Activated naive CD4-positive, alpha-beta T cell treated with Interleukin-2 at 50 U/mL for 16 hours (primary cell): ENCODE measurements around the gene LEAP2.

Experiments
- DNase-seq: peaks from one replicate; pipeline ENCODE4 v3.0.0-alpha.2; 2020

Gene LEAP2

GRCh38 chr5:132883261-132883834 lies 9.9 kb downstream of the LEAP2 start:
- peak; percentile 16 for DNase-seq

- DNase-seq = no peak
These were observed 11.1 kb downstream of the LEAP2 start for GRCh38 chr5:132884548-132884947.

GRCh38 chr5:132886064-132886823 lies 12.8 kb downstream of the LEAP2 start:
- no peak for DNase-seq

GRCh38 chr5:132887283-132887682 lies 13.8 kb downstream of the LEAP2 start:
- DNase-seq = no peak

GRCh38 chr5:132889501-132889900 lies 16.0 kb downstream of the LEAP2 start:
- no peak for DNase-seq

GRCh38 chr5:132890817-132891216 lies 17.3 kb downstream of the LEAP2 start:
- DNase-seq = no peak

- no peak for DNase-seq
These were observed 22.3 kb downstream of the LEAP2 start for GRCh38 chr5:132895719-132896305.

- no peak for DNase-seq
These were observed 23.2 kb downstream of the LEAP2 start for GRCh38 chr5:132896685-132897084.

GRCh38 chr5:132898094-132898493 lies 24.6 kb downstream of the LEAP2 start:
- no peak for DNase-seq

- DNase-seq = no peak
These were observed 27.6 kb downstream of the LEAP2 start for GRCh38 chr5:132901036-132901435.

- DNase-seq = no peak
These were observed 28.3 kb downstream of the LEAP2 start for GRCh38 chr5:132901730-132902129.

- DNase-seq = no peak
These were observed 32.5 kb downstream of the LEAP2 start for GRCh38 chr5:132905938-132906337.

GRCh38 chr5:132907161-132907560 lies 33.7 kb downstream of the LEAP2 start:
- no peak for DNase-seq

GRCh38 chr5:132909702-132910101 lies 36.2 kb downstream of the LEAP2 start:
- DNase-seq = no peak

GRCh38 chr5:132915681-132916080 lies 42.2 kb downstream of the LEAP2 start:
- no peak for DNase-seq

GRCh38 chr5:132916086-132916485 lies 42.6 kb downstream of the LEAP2 start:
- DNase-seq = no peak
